GM12878 (cell line): ENCODE measurements around the gene NELL1.

Experiments used
- ATF3 ChIP-seq: IDR thresholded peaks from 2 replicates; pipeline ENCODE4 v1.6.1; 2011; ENCODE audit warnings: low read depth, mild to moderate bottlenecking, low read length, moderate library complexity, borderline replicate concordance; ENCODE audit errors: extremely low read depth
- CEBPB ChIP-seq, 2 experiments: fragments of 150-350 bp in 1 of 2; IDR thresholded peaks; 2 replicates each; pipeline ENCODE4 v1.6.1; 2012 to 2014; ENCODE audit warnings: low read depth in 2 of 2, low read length in 2 of 2, borderline replicate concordance in 1 of 2, inconsistent platforms in 1 of 2
- CTCF ChIP-seq, 3 experiments: IDR thresholded peaks in 2 of 3; conservative IDR thresholded peaks in 1 of 3; 2 replicates each; pipeline ENCODE4 v1.5.1; 2011; ENCODE audit warnings: low read depth in 3 of 3, low read length in 3 of 3, mild to moderate bottlenecking in 3 of 3, control low read depth in 2 of 3, moderate library complexity in 2 of 3, inconsistent platforms in 1 of 3, mixed read lengths in 1 of 3; ENCODE audit not compliant: control insufficient read depth in 2 of 3, insufficient read depth in 1 of 3; ENCODE audit errors: extremely low read depth in 1 of 3
- ELK1 ChIP-seq: IDR thresholded peaks from 2 replicates; pipeline ENCODE4 v1.6.1; 2012; ENCODE audit warnings: low read depth, low read length, improper control_type of control experiment
- JUND ChIP-seq: IDR thresholded peaks from 2 replicates; pipeline ENCODE4 v1.6.1; 2012; ENCODE audit warnings: low read depth, mild to moderate bottlenecking, low read length, improper control_type of control experiment, moderate library complexity
- MTA3 ChIP-seq: IDR thresholded peaks from 2 replicates; pipeline ENCODE4 v1.6.1; 2012; ENCODE audit warnings: low read length, inconsistent platforms, borderline replicate concordance
- NFYB ChIP-seq: IDR thresholded peaks from 2 replicates; pipeline ENCODE4 v1.6.1; 2011; ENCODE audit warnings: low read depth, mild to moderate bottlenecking, low read length, improper control_type of control experiment, moderate library complexity; ENCODE audit not compliant: insufficient read depth
- POLR2A ChIP-seq: IDR thresholded peaks from 2 replicates; pipeline ENCODE4 v1.6.1; 2011; ENCODE audit warnings: low read depth, mild to moderate bottlenecking, low read length
- REST ChIP-seq: IDR thresholded peaks from 2 replicates; pipeline ENCODE4 v1.6.1; 2012; ENCODE audit warnings: mild to moderate bottlenecking, low read depth, low read length
- RFX5 ChIP-seq: IDR thresholded peaks from 2 replicates; pipeline ENCODE4 v1.6.1; 2011; ENCODE audit warnings: low read depth, low read length, improper control_type of control experiment

- no peak for TF ChIP-seq NFYB
- no peak for TF ChIP-seq POLR2A
- no peak for TF ChIP-seq ELK1
- TF ChIP-seq CEBPB (IDR thresholded peaks at IDR 0.05; ENCODE audit: borderline replicate concordance in 1 of 2, low read depth in 2 of 2, low read length in 2 of 2), result no peak
- no peak for TF ChIP-seq ATF3
- no peak for TF ChIP-seq REST
- no peak for TF ChIP-seq MTA3
- TF ChIP-seq JUND, result no peak
- TF ChIP-seq RFX5, result no peak
- TF ChIP-seq CTCF (IDR thresholded peaks at IDR 0.05 in 2 of 3, conservative IDR thresholded peaks at IDR 0.05 in 1 of 3; ENCODE audit: control insufficient read depth in 2 of 3, extremely low read depth in 1 of 3, insufficient read depth in 1 of 3, low read depth in 3 of 3, low read length in 3 of 3), result no peak
Measured at GRCh38 chr11:20874358-20874757, 205.0 kb downstream of the NELL1 start.
